ENCODE data around the gene TSC22D1.

DNA sequence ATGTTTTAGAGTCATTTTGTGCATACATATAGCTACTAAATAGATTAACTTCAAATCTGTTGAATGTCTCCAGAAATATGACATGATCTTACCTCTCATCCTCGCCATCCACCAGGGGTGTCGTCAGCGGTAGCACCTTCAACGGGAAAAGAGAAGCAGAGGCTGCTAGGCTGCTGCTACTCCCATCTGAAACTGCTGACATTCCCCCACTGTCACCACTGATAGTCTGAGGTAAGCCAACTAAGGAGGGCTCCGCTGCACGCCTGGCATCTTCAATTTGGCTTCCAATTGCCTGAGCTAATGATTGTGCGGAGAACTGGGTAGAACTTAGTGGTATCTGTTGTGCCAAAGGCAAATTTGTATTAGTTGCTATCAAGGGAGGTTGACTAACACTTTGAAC is 3.1 kb downstream of the TSC22D1 start:
- TF ChIP-seq POLR2AphosphoS5 (IDR thresholded peaks at IDR 0.05) (no peak), POLR2A (IDR thresholded peaks at IDR 0.05) (no peak)
